NK-92 (cell line): Measurements from ENCODE around the gene NPS.

Experiments
- DNase-seq: peaks from one replicate; lab custom pipeline; 2025; ENCODE audit not compliant: unreplicated experiment; lab: John Stamatoyannopoulos, UW

Gene NPS

DNA sequence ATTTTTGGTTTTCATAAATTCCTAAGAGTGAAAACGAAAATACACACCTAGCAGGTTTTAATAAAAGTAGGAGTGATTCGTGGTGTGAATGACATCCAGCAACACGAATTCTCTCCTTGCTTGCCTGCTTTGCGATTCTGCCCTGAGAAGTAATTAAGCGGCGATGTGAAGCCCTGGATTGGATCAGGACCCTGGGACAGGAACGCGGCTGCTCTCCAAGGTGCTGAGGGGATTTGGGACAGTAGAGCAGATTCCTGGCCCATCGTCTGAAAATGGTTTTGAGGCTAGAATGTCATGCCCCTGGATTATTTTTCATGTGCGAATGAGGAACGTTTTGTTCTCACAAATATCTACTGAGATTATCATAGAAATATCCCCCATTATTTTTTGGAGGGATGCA is 7.8 kb downstream of the NPS start:
- no peak for DNase-seq

GRCh38 chr10:127561647-127562046 is 12.5 kb downstream of the NPS start:
- DNase-seq: no peak

DNA sequence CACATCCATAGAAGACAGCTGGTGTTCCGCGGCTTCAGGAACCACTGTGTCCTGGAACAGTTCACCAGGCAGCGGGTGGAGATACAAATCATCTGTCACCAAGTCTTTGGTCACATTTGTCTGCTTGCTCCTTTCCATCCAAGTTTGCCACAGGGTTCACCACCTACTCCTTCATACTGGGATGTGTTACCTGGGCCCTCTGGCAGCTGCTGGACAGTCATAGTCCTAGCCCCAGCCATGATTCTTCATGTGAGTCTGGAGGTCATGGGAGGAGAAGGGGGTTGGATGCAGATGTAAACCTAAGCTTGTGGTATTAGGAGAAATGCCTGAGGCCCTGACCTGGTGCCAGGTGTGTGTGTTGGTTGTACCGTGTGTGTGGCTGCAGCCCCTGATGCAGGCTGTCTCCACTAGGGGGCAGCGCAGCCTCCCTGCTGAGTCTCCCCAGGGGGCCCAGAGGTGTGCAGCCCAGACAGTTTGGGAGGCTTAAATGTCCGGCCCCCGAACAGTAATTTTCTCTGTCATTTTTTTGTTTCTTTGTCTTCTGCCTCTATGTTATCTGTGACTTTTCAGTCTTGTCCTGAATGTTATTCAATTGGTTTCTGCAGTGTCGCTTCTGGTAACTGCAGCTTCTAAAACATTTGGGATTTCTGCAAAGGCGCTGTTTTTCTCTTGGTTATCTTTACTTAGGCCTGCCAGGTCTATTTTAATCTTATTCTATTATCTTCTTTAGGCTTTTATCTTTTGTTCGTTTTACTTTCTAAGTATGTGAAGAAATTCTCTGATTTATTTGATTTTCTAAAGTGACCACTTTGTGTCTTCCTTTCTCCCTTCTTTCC is 14.8 kb downstream of the NPS start:
- DNase-seq: no peak

GRCh38 chr10:127564644-127565043 is 15.5 kb downstream of the NPS start:
- no peak for DNase-seq

DNA sequence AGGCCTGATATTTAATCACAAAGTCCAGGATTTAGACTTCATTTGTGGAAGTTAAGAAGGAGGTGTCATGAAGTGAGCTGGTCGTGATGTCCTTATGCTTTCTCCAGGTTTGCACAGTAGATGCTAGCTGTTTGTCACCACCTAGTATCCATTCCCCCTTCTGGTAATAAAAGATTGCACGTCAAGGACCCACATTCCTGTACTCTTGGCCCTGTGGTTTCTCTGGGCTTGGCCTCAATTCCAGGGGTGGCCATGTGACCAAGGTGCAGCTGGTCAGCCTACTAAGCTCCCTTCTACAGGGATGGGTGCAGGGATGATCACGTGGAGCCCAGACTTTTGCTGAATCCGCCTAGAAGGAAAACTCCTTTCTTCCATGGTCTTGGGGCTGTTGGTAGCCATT is 16.5 kb downstream of the NPS start:
- DNase-seq: no peak

GRCh38 chr10:127569210-127569609 is 20.1 kb downstream of the NPS start:
- DNase-seq: no peak

GRCh38 chr10:127570036-127570435 is 20.9 kb downstream of the NPS start:
- DNase-seq: no peak

GRCh38 chr10:127571386-127571785 is 22.3 kb downstream of the NPS start:
- no peak for DNase-seq

- DNase-seq: no peak
Observed at GRCh38 chr10:127576051-127576450, 26.9 kb downstream of the NPS start.

GRCh38 chr10:127576740-127577161 is 27.6 kb downstream of the NPS start:
- no peak for DNase-seq

- DNase-seq: no peak
Observed at GRCh38 chr10:127577376-127578258, 28.5 kb downstream of the NPS start.

GRCh38 chr10:127578259-127578960 is 29.3 kb downstream of the NPS start:
- no peak for DNase-seq

- no peak for DNase-seq
Observed at GRCh38 chr10:127578961-127579305, 29.8 kb downstream of the NPS start.

DNA sequence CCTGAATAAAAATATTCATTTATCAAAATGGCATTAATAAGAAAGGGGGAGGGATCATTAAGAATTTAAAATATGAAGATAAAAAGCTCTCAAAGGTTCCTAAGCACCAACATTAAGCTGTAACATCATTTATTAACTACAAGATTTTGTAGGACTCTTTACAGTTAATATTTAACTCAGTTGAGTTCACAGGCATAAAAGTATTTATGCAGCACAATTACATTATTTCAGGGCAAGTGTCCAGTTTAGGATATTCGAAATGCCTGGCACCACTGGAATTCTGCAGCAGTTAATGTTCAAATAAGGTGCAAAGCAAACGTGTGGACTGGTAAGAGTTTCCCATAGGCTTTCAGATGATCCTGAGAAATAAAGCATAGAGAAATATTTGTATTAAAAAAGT is 30.5 kb downstream of the NPS start:
- no peak for DNase-seq

DNA sequence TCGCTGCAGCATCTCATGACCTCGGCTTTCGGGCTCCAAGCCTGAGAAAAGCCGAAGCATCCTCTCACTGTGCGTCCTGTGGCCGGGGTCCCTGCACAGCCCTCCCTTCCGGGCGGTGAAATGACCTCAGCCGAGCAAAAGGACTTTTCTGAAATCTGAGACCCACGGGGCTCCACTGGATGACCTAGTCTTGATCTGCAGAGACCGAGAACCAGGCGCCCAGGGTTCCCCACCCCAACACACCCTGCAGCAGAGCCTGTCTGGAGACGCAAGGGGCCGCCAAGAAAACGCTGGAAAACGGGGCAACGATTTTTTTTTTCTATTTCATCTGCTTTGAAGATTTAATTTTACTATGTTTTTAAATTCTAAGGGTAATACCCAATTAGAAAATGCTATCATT is 31.7 kb downstream of the NPS start:
- no peak for DNase-seq

GRCh38 chr10:127585519-127586023 is 36.5 kb downstream of the NPS start:
- no peak for DNase-seq

DNA sequence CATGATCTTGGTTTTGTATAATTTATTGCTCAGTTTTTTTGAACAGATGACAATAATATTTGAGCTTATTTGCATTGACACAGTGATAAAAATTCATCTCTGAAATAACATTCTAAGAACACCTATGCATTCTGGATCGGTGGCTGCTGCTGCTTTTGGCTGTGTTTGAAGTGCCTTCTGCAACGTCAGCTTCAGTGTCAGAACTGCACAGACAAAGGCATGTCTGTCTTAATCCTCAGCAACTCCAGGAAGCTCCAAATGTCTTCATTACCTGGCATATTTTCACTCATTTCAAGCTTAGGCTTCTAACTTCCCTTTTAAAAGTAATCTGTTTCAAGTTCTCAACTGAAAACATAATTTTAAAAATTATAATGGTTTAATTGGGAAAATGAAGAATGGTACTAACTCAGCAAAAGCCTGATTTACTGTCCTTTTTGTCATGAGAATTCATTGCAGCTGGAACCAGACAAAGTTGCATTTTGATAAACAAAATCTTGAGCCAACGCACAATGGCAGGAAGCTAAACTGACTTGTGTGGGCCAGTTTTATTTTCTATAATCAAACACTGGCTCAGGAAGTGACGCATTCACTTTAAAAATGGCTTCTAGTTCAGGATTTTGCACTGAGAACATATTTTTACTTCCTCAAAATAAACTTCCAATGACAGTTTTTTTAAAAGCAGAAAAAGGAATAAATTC is 38.7 kb downstream of the NPS start:
- DNase-seq: no peak

DNA sequence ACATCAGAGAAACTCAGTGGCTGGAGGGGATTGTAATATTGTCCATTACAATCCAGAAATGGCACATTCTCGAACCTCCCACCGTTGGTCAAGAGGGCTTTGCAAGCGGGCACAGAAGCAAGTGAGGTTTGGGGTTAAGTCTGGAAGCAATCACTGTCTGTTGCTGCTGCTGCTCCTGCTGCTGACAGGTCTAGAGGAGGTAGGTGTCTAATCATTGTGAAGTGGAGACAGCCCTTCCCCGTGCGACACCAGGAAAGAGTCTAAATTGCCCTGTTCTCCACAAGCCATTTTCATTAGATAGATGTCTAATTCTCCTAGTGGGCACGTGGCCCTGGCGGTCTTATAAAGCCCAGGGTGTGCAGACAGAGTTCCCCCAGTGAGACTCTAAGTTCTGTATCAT is 43.5 kb downstream of the NPS start:
- no peak for DNase-seq

DNA sequence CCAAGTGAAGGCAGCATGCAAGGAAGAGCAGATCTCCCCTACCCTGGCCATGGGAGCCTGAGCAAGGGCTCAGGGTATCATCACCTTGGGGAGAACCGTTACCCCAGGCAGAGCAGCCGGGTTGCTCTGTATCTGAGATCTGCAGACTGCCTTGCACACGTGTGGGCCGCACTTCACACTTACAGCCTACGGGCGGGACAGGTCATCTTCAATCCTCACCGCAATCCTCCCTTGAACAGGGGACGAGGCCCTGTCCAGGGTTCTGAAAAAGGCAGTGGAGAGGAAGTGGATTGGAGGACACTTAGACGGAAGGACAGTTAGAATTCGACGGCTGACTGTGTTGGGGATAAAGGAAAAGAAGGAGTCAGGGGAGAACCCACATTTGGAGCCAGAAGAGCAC is 51.4 kb downstream of the NPS start:
- DNase-seq: no peak
